Sigmoid colon (tissue), 4 donors: ENCODE data around the gene KCNIP3.
"Not testable (repeated sequence)": the region's sequence is repeated elsewhere in the genome, so short reads cannot be mapped to it uniquely, and the experiment has no call there.

Experiments used
- CTCF ChIP-seq, 4 experiments: fragments of 450-650 bp in 3 of 4; fragments of 200-600 bp in 1 of 4; IDR thresholded peaks; one replicate each; pipeline ENCODE4 v1.5.1; 2016 to 2019; ENCODE audit warnings: antibody characterized with exemption in 4 of 4, mild to moderate bottlenecking in 3 of 4, moderate library complexity in 2 of 4
- EP300 ChIP-seq, 4 donors: sonication (generic); formaldehyde crosslinking; IDR thresholded peaks; one replicate each; pipeline ENCODE4 v1.6.1; 2017; ENCODE audit warnings: antibody characterized with exemption in 4 of 4
- POLR2A ChIP-seq, 2 donors: fragments of 450-650 bp; IDR thresholded peaks; one replicate each; pipeline ENCODE4 v1.6.1; 2016; ENCODE audit warnings: antibody characterized with exemption in 2 of 2, mild to moderate bottlenecking in 2 of 2, moderate library complexity in 2 of 2

GRCh38 chr2:95378281-95378680 lies 81.1 kb downstream of the KCNIP3 start:
- not testable (repeated sequence) for TF ChIP-seq CTCF, POLR2A, EP300 (IDR thresholded peaks at IDR 0.05)
